Neural cell (in vitro differentiated cells): ENCODE results near the gene FKBP2. TPM values are rescaled to one million over a fixed set of nuclear protein-coding genes. Genes with fewer than 3 reads are reported as not detected.

Experiments used
- H2AFZ ChIP-seq: fragments of 200-600, 300-800 bp; sonication (generic), shearing (Covaris generic); 2 replicates; pipeline ENCODE4 v1.6.0; 2014; ENCODE audit warnings: low read depth, mild to moderate bottlenecking, antibody characterized with exemption, low read length, moderate library complexity
- H3F3A ChIP-seq: fragments of 200-600 bp; shearing (Covaris generic); 2 replicates; pipeline ENCODE4 v1.6.1; 2016; ENCODE audit warnings: mild to moderate bottlenecking, moderate library complexity, mixed read lengths, antibody characterized with exemption, low read length; ENCODE audit not compliant: insufficient read depth, poor library complexity, severe bottlenecking
- H3K27ac ChIP-seq: fragments of 200-600, 300-800 bp; sonication (generic), shearing (Covaris generic); 2 replicates; pipeline ENCODE4 v1.5.1; 2014; ENCODE audit warnings: mild to moderate bottlenecking, low read length, moderate library complexity
- H3K27me3 ChIP-seq: fragments of 300-800, 200-600 bp; sonication (generic), shearing (Covaris generic); 2 replicates; pipeline ENCODE4 v1.6.0; 2014; ENCODE audit warnings: mild to moderate bottlenecking, low read depth, low read length, moderate library complexity; ENCODE audit not compliant: insufficient read depth
- H3K36me3 ChIP-seq: fragments of 300-800, 200-600 bp; sonication (generic), shearing (Covaris generic); 2 replicates; pipeline ENCODE4 v1.5.1; 2014; ENCODE audit warnings: mild to moderate bottlenecking, antibody characterized with exemption, low read length, moderate library complexity; ENCODE audit not compliant: insufficient read depth
- H3K4me2 ChIP-seq: fragments of 300-800, 200-600 bp; sonication (generic), shearing (Covaris generic); 2 replicates; pipeline ENCODE4 v1.6.0; 2014; ENCODE audit warnings: mild to moderate bottlenecking, low read length
- H3K4me3 ChIP-seq: fragments of 300-800, 200-600 bp; sonication (generic), shearing (Covaris generic); 2 replicates; pipeline ENCODE4 v1.5.1; 2014; ENCODE audit warnings: mild to moderate bottlenecking, low read length, moderate library complexity
- H3K79me2 ChIP-seq: fragments of 200-600 bp; shearing (Covaris generic); replicated peaks from 2 replicates; pipeline ENCODE4 v1.6.0; 2014; ENCODE audit warnings: mild to moderate bottlenecking, low read length, moderate library complexity; ENCODE audit not compliant: insufficient read depth
- H3K9ac ChIP-seq: fragments of 300-800, 200-600 bp; sonication (generic), shearing (Covaris generic); 2 replicates; pipeline ENCODE4 v1.6.1; 2016; ENCODE audit warnings: mild to moderate bottlenecking, low read length, mixed read lengths
- H3K9me2 ChIP-seq: fragments of 200-600 bp; shearing (Covaris generic); 2 replicates; pipeline ENCODE4 v1.6.1; 2016; ENCODE audit warnings: mild to moderate bottlenecking, low read length, mixed read lengths; ENCODE audit not compliant: insufficient read depth
- H3K9me3 ChIP-seq: fragments of 200-600, 300-800 bp; sonication (generic), shearing (Covaris generic); 2 replicates; pipeline ENCODE4 v1.6.1; 2016; ENCODE audit warnings: mild to moderate bottlenecking, mixed run types, low read length, moderate library complexity, mixed read lengths
- H4K20me1 ChIP-seq: fragments of 200-600 bp; shearing (Covaris generic); 2 replicates; pipeline ENCODE4 v1.6.1; 2016; ENCODE audit warnings: mild to moderate bottlenecking, mixed run types; ENCODE audit not compliant: insufficient read depth
- CTCF ChIP-seq: fragments of 450-650 bp; IDR thresholded peaks from 2 replicates; pipeline ENCODE4 v1.5.1; 2014; ENCODE audit warnings: antibody characterized with exemption, mild to moderate bottlenecking, moderate library complexity; ENCODE audit not compliant: poor library complexity, severe bottlenecking
- EP300 ChIP-seq: fragments of 450-650 bp; conservative IDR thresholded peaks from 2 replicates; pipeline ENCODE4 v1.6.1; 2014; ENCODE audit warnings: antibody characterized with exemption, mild to moderate bottlenecking, moderate library complexity; ENCODE audit not compliant: poor library complexity, severe bottlenecking
- EZH2 ChIP-seq: fragments of 200-600, 300-800 bp; shearing (Covaris generic), sonication (generic); IDR thresholded peaks from 2 replicates; pipeline ENCODE4 v1.6.1; 2014; ENCODE audit warnings: antibody characterized with exemption, low read length, borderline replicate concordance, mild to moderate bottlenecking; ENCODE audit not compliant: insufficient read depth, poor library complexity, severe bottlenecking
- MXI1 ChIP-seq: fragments of 450-650 bp; conservative IDR thresholded peaks from 2 replicates; pipeline ENCODE4 v1.6.1; 2014; ENCODE audit warnings: antibody characterized with exemption, mild to moderate bottlenecking; ENCODE audit not compliant: poor library complexity, severe bottlenecking
- POLR2AphosphoS5 ChIP-seq: IDR thresholded peaks from 2 replicates; pipeline ENCODE4 v1.6.1; 2012
- RAD21 ChIP-seq: fragments of 450-650 bp; conservative IDR thresholded peaks from 2 replicates; pipeline ENCODE4 v1.6.1; 2014; ENCODE audit warnings: antibody characterized with exemption, mild to moderate bottlenecking, moderate library complexity
- SMC3 ChIP-seq: fragments of 450-650 bp; conservative IDR thresholded peaks from 2 replicates; pipeline ENCODE4 v1.6.1; 2014; ENCODE audit warnings: antibody characterized with exemption, mild to moderate bottlenecking, moderate library complexity; ENCODE audit not compliant: poor library complexity
- TAF1 ChIP-seq: IDR thresholded peaks from 2 replicates; pipeline ENCODE4 v1.6.1; 2012; ENCODE audit warnings: low read depth
- polyA plus RNA-seq: library from polyadenylated mRNA; depleted of rRNA; stranded (reverse); fragments of >200 nt; gene quantifications from 2 replicates; pipeline ENCODE4 v1.2.3, GENCODE V29; 2014
- TF ChIP-seq, protein P1 (sequence below): IDR thresholded peaks from 2 replicates; pipeline ENCODE4 v1.6.1; 2012; ENCODE audit warnings: borderline replicate concordance

FKBP2 gene
- polyA plus RNA-seq, 1 donor from 2014 or later: 47.4 TPM

- no peak overlapping the region for H2AFZ ChIP-seq
- H3K9me3 ChIP-seq: no peaks in the 10 kb centered on the region
- no peaks in the 10 kb centered on the region for H4K20me1 ChIP-seq
- no peaks in the 10 kb centered on the region for H3F3A ChIP-seq
- H3K9ac ChIP-seq: no peak overlapping the region
- H3K4me3 ChIP-seq: no peak overlapping the region
- H3K79me2 ChIP-seq: no peaks in the 10 kb centered on the region
- H3K36me3 ChIP-seq: no peaks in the 10 kb centered on the region
- peaks cover 2% of the 10 kb centered on the region for H3K27me3 ChIP-seq
- TF ChIP-seq SMC3: no peak
- TF ChIP-seq RAD21: no peak
- TF ChIP-seq EP300: no peak
- no peak for TF ChIP-seq MXI1
- TF ChIP-seq TAF1: no peak
- no peak for TF ChIP-seq POLR2AphosphoS5
- TF ChIP-seq EZH2: no peak
- TF ChIP-seq CTCF: no peak
- TF ChIP-seq, protein P1, sequence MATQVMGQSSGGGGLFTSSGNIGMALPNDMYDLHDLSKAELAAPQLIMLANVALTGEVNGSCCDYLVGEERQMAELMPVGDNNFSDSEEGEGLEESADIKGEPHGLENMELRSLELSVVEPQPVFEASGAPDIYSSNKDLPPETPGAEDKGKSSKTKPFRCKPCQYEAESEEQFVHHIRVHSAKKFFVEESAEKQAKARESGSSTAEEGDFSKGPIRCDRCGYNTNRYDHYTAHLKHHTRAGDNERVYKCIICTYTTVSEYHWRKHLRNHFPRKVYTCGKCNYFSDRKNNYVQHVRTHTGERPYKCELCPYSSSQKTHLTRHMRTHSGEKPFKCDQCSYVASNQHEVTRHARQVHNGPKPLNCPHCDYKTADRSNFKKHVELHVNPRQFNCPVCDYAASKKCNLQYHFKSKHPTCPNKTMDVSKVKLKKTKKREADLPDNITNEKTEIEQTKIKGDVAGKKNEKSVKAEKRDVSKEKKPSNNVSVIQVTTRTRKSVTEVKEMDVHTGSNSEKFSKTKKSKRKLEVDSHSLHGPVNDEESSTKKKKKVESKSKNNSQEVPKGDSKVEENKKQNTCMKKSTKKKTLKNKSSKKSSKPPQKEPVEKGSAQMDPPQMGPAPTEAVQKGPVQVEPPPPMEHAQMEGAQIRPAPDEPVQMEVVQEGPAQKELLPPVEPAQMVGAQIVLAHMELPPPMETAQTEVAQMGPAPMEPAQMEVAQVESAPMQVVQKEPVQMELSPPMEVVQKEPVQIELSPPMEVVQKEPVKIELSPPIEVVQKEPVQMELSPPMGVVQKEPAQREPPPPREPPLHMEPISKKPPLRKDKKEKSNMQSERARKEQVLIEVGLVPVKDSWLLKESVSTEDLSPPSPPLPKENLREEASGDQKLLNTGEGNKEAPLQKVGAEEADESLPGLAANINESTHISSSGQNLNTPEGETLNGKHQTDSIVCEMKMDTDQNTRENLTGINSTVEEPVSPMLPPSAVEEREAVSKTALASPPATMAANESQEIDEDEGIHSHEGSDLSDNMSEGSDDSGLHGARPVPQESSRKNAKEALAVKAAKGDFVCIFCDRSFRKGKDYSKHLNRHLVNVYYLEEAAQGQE: no peak
- H3K9me2 ChIP-seq: no peaks in the 10 kb centered on the region
- no peak overlapping the region for H3K4me2 ChIP-seq
- H3K27ac ChIP-seq: no peak overlapping the region
Observed at GRCh38 chr11:64238999-64239398, 1.9 kb upstream of the FKBP2 start.

GRCh38 chr11:64239662-64240434 lies 1.0 kb upstream of the FKBP2 start:
- Histone ChIP-seq H3K9me2 (no peaks in the 10 kb centered on the region), H2AFZ (peak overlapping the region; percentile 66), H3K9ac (peak overlapping the region; percentile 82), H3K79me2 (no peaks in the 10 kb centered on the region), H3K27me3 (no peaks in the 10 kb centered on the region), H3K27ac (peak overlapping the region; percentile 94), H4K20me1 (no peaks in the 10 kb centered on the region), H3K9me3 (no peaks in the 10 kb centered on the region), H3K4me3 (peak overlapping the region; percentile 97), H3K4me2 (peak overlapping the region; percentile 79), H3K36me3 (no peaks in the 10 kb centered on the region), H3F3A (no peaks in the 10 kb centered on the region)
- TF ChIP-seq TAF1 (no peak), SMC3 (no peak), MXI1 (no peak), EP300 (no peak), CTCF (no peak), EZH2 (no peak), POLR2AphosphoS5 (no peak), RAD21 (no peak)
- TF ChIP-seq, protein P1: no peak
